K562 (cell line): ENCODE measurements around the gene DOCK3. TPM values are rescaled to one million over a fixed set of nuclear protein-coding genes. Genes with fewer than 3 reads are reported as not detected.

Experiments used
- ATAC-seq: fragments of 200-7000 bp; cut with Tn5 transposase; 3 replicates; pipeline ENCODE4 v1.9.1; 2020; ENCODE audit warnings: moderate library complexity
- BruUV-seq: library from RNA; stranded (reverse); fragments of 400-500 nt; replicated peaks from 2 replicates; lab custom pipeline; 2021; lab: Mats Ljungman, UMichigan
- CTCF ChIA-PET: fragments of 300-600 bp; formaldehyde crosslinking; extraction: SDS; loops from one replicate; lab custom pipeline; 2021; ENCODE audit warnings: low intra/inter-chr PET ratio; lab: Yijun Ruan, JAX
- POLR2A ChIA-PET: fragments of 300-600, 350-650 bp; sonication (Branson Sonifier 250); formaldehyde crosslinking; extraction: SDS; loops from one replicate; lab custom pipeline; 2021; ENCODE audit warnings: antibody characterized with exemption, inconsistent platforms; lab: Yijun Ruan, JAX
- DNase-seq, 4 experiments: peaks; one replicate each; pipeline versions ENCODE4 v3.0.0 to v3.0.0-alpha.2; 2011 to 2018; ENCODE audit warnings: low spot score in 3 of 4, mixed read lengths in 3 of 4; ENCODE audit errors: extremely low read depth in 1 of 4
- FAIRE-seq: peaks from 2 replicates; lab custom pipeline; 2011; peaks lifted over from hg19 to GRCh38; lab: Jason Lieb, UNC
- H2AFZ ChIP-seq: 2 replicates; pipeline ENCODE4 v1.6.0; 2011; ENCODE audit warnings: low read depth, low read length, control low read depth, inconsistent platforms
- H3K27ac ChIP-seq: fragments of 200-600 bp; 3 replicates; pipeline ENCODE4 v1.8.0; 2011; ENCODE audit warnings: low read depth, mild to moderate bottlenecking, control low read depth, inconsistent platforms, low read length, moderate library complexity, mixed read lengths; ENCODE audit errors: extremely low read depth
- H3K27me3 ChIP-seq, 2 experiments: fragments of 300-600 bp in 1 of 2; 2 replicates in 1 of 2; 3 replicates in 1 of 2; pipeline versions ENCODE4 v1.6.0 to v1.8.0; 2011; ENCODE audit warnings: inconsistent platforms in 2 of 2, low read length in 2 of 2, mild to moderate bottlenecking in 1 of 2, mixed read lengths in 1 of 2, moderate library complexity in 1 of 2; ENCODE audit not compliant: control insufficient read depth in 2 of 2, insufficient read depth in 2 of 2
- H3K36me3 ChIP-seq: fragments of 300-600 bp; 3 replicates; pipeline ENCODE4 v1.8.0; 2011; ENCODE audit warnings: mild to moderate bottlenecking, low read length, inconsistent platforms; ENCODE audit not compliant: control insufficient read depth, insufficient read depth
- H3K4me1 ChIP-seq, 2 experiments: fragments of 200-600 bp in 1 of 2; replicated peaks in 1 of 2; 2 replicates in 1 of 2; 3 replicates in 1 of 2; pipeline versions ENCODE4 v1.5.1 to v1.8.0; 2011; ENCODE audit warnings: inconsistent platforms in 2 of 2, low read length in 2 of 2, mild to moderate bottlenecking in 1 of 2, mixed read lengths in 1 of 2, moderate library complexity in 1 of 2; ENCODE audit not compliant: control insufficient read depth in 2 of 2, insufficient read depth in 2 of 2
- H3K4me2 ChIP-seq: 2 replicates; pipeline ENCODE4 v1.6.1; 2011; ENCODE audit warnings: low read length, control low read depth, inconsistent platforms, mixed read lengths; ENCODE audit not compliant: insufficient read depth
- H3K4me3 ChIP-seq: fragments of 200-600 bp; sonication (generic), shearing (Covaris generic); 2 replicates; pipeline ENCODE4 v1.5.1; 2016; ENCODE audit warnings: control low read depth, inconsistent platforms
- H3K79me2 ChIP-seq: fragments of 200-600 bp; 3 replicates; pipeline ENCODE4 v1.8.0; 2011; ENCODE audit warnings: low read length, inconsistent platforms; ENCODE audit not compliant: control insufficient read depth, insufficient read depth
- H3K9ac ChIP-seq, 2 experiments: 2 replicates each; pipeline versions ENCODE4 v1.6.0 to v1.6.1; 2011; ENCODE audit warnings: low read depth in 2 of 2, low read length in 2 of 2, control low read depth in 1 of 2, inconsistent platforms in 1 of 2, mild to moderate bottlenecking in 1 of 2, mixed read lengths in 1 of 2; ENCODE audit not compliant: insufficient read depth in 1 of 2
- H3K9me1 ChIP-seq: one replicate; pipeline ENCODE4 v1.6.0; 2011; ENCODE audit warnings: inconsistent platforms, mild to moderate bottlenecking, low read length, moderate library complexity; ENCODE audit not compliant: control insufficient read depth, insufficient read depth
- H3K9me3 ChIP-seq: replicated peaks from 2 replicates; pipeline ENCODE4 v1.5.1; 2011; ENCODE audit warnings: low read depth, low read length, inconsistent platforms; ENCODE audit not compliant: control insufficient read depth, insufficient read depth
- H4K20me1 ChIP-seq: replicated peaks from 2 replicates; pipeline ENCODE4 v1.6.1; 2011; ENCODE audit warnings: low read length, inconsistent platforms, mixed read lengths; ENCODE audit not compliant: control insufficient read depth, insufficient read depth
- IRF1 ChIP-seq: sonication (generic); formaldehyde crosslinking; IDR thresholded peaks from 2 replicates; pipeline ENCODE4 v1.8.0; 2022; ENCODE audit warnings: missing genetic modification reagents, mild to moderate bottlenecking, borderline replicate concordance
- KLF10 ChIP-seq: fragments of 250-450 bp; sonication (Bioruptor Pico); IDR thresholded peaks from 2 replicates; pipeline ENCODE4 v1.6.1; 2021; ENCODE audit warnings: matching md5 sums
- RBM17 ChIP-seq: fragments of 200-400 bp; formaldehyde crosslinking; IDR thresholded peaks from 2 replicates; pipeline ENCODE4 v1.6.1; 2017; ENCODE audit warnings: low read depth, mild to moderate bottlenecking, low read length, borderline replicate concordance
- ZBTB33 ChIP-seq: sonication (generic); formaldehyde crosslinking; IDR thresholded peaks from 2 replicates; pipeline ENCODE4 v1.8.1; 2023; ENCODE audit warnings: mild to moderate bottlenecking, missing genetic modification reagents
- ZBTB8A ChIP-seq: fragments of 450-650 bp; IDR thresholded peaks from 2 replicates; pipeline ENCODE4 v1.6.1; 2018; ENCODE audit warnings: mild to moderate bottlenecking, moderate library complexity; ENCODE audit not compliant: partially characterized antibody
- ZNF785 ChIP-seq: fragments of 250-450 bp; sonication (Bioruptor Pico); IDR thresholded peaks from 2 replicates; pipeline ENCODE4 v1.4.0; 2020; ENCODE audit warnings: mild to moderate bottlenecking
- WGBS: fragments of 100-300 bp; shearing (Covaris generic); methylation state at CpG from one replicate; pipeline ENCODE4 v1.1.6; 2016; ENCODE audit warnings: low coverage, mixed read lengths; ENCODE audit not compliant: insufficient coverage; ENCODE audit errors: missing lambda C conversion rate; 5-methylcytosine and 5-hydroxymethylcytosine counted together
- in situ Hi-C: fragments of 300-500 bp; cut with MboI; formaldehyde crosslinking; loops from 4 replicates; pipeline ENCODE4 v1.15.0; 2018; ENCODE audit warnings: inconsistent platforms, mixed read lengths
- intact Hi-C: fragments of 100-400 bp; cut with micrococcal nuclease; formaldehyde crosslinking; loops from 2 replicates; pipeline ENCODE4 v1.14.2; 2022
- polyA plus RNA-seq, 8 experiments: library from polyadenylated mRNA; depleted of rRNA in 4 of 8; stranded (reverse) in 5 of 8; unstranded in 3 of 8; fragments of >200 nt; fragmentation: Nextera tagmentation in 2 of 8; fragmentation: Illumina TruSeq in 1 of 8; extraction: Ambion mirVana in 2 of 8; extraction: Trizol in 1 of 8; gene quantifications; 2 replicates each; pipeline versions ENCODE4 v1.2.1 to v1.2.3, GENCODE V29; 2011 to 2014; ENCODE audit warnings: inconsistent platforms in 1 of 8, missing spikeins in 1 of 8
- total RNA-seq, 7 experiments: library from RNA; depleted of rRNA in 6 of 7; stranded (reverse); fragments of >200 nt in 6 of 7; fragmentation: Illumina TruSeq in 2 of 7; extraction: Trizol in 2 of 7; gene quantifications; 2 replicates each; pipeline versions ENCODE4 v1.2.1 to v1.2.3, GENCODE V29; 2011 to 2021; ENCODE audit warnings: low replicate concordance in 1 of 7
- TF ChIP-seq, protein P1 (sequence below): fragments of 450-650 bp; formaldehyde crosslinking; IDR thresholded peaks from 2 replicates; pipeline ENCODE4 v1.4.0; 2020; ENCODE audit warnings: mild to moderate bottlenecking, mixed read lengths
- TF ChIP-seq, protein P2 (sequence below): fragments of 200-800 bp; sonication (Bioruptor generic); IDR thresholded peaks from 2 replicates; pipeline ENCODE4 v1.6.1; 2017; ENCODE audit warnings: missing genetic modification characterization, missing compliant biosample characterization

The DOCK3 gene
- total and polyA plus RNA-seq, 9 of the 15 experiments (the other 6 are each of a cell fraction or from before 2014, with no cell fraction given) = under 0.01 to 0.03 (median 0.01) TPM; not detected in 4

GRCh38 chr3:51429138-51429537, 754.4 kb downstream of the DOCK3 start:
- no peak overlapping the region for H3K9ac ChIP-seq
- no peaks in the 10 kb centered on the region for H4K20me1 ChIP-seq
- FAIRE-seq (no peak), DNase-seq (no peak), ATAC-seq (no peak)
- H3K27me3 ChIP-seq = no peaks in the 10 kb centered on the region
- H2AFZ ChIP-seq = no peak overlapping the region
- H3K27ac ChIP-seq = no peak overlapping the region
- no peaks in the 10 kb centered on the region for H3K4me1 ChIP-seq
- intact Hi-C loops (no loop called here), in situ Hi-C loops (no loop called here)
- peaks cover 51% of the 10 kb centered on the region for H3K36me3 ChIP-seq
- no peak for TF ChIP-seq ZBTB8A
- no peak for TF ChIP-seq IRF1 (CRISPR knock-in tag)
- TF ChIP-seq ZNF785 = no peak
- no peak for TF ChIP-seq RBM17
- no peak for TF ChIP-seq KLF10 (CRISPR knock-in tag)
- TF ChIP-seq, protein P1, sequence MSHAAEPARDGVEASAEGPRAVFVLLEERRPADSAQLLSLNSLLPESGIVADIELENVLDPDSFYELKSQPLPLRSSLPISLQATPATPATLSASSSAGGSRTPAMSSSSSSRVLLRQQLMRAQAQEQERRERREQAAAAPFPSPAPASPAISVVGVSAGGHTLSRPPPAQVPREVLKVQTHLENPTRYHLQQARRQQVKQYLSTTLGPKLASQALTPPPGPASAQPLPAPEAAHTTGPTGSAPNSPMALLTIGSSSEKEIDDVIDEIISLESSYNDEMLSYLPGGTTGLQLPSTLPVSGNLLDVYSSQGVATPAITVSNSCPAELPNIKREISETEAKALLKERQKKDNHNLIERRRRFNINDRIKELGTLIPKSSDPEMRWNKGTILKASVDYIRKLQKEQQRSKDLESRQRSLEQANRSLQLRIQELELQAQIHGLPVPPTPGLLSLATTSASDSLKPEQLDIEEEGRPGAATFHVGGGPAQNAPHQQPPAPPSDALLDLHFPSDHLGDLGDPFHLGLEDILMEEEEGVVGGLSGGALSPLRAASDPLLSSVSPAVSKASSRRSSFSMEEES (CRISPR knock-in tag) = no peak
- TF ChIP-seq ZBTB33 (CRISPR knock-in tag) = no peak
- TF ChIP-seq, protein P2, sequence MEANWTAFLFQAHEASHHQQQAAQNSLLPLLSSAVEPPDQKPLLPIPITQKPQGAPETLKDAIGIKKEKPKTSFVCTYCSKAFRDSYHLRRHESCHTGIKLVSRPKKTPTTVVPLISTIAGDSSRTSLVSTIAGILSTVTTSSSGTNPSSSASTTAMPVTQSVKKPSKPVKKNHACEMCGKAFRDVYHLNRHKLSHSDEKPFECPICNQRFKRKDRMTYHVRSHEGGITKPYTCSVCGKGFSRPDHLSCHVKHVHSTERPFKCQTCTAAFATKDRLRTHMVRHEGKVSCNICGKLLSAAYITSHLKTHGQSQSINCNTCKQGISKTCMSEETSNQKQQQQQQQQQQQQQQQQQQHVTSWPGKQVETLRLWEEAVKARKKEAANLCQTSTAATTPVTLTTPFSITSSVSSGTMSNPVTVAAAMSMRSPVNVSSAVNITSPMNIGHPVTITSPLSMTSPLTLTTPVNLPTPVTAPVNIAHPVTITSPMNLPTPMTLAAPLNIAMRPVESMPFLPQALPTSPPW = no peak
- no peaks in the 10 kb centered on the region for H3K9me3 ChIP-seq
- 92% methylated on average over 3 of the region's 3 CpGs for WGBS
- H3K79me2 ChIP-seq = no peaks in the 10 kb centered on the region
- no peak overlapping the region for H3K4me2 ChIP-seq
- ChIA-PET POLR2A (no interaction called here), CTCF (no interaction called here)
- no peak overlapping the region for H3K4me3 ChIP-seq
- H3K9me1 ChIP-seq = no peaks in the 10 kb centered on the region
- BruUV-seq = no TSS peak
